Thyroid gland (tissue), 4 donors: ENCODE measurements around the gene LRP1-AS.

ENCODE experiments used
- POLR2A ChIP-seq, 2 donors: fragments of 450-650 bp; IDR thresholded peaks; one replicate each; pipeline ENCODE4 v1.6.1; 2017; ENCODE audit warnings: antibody characterized with exemption in 2 of 2, mild to moderate bottlenecking in 2 of 2, moderate library complexity in 1 of 2
- TF ChIP-seq, protein P1 (sequence below), 6 experiments: fragments of 200-600 bp in 3 of 6; fragments of 450-650 bp in 3 of 6; sonication (generic) in 3 of 6; IDR thresholded peaks; one replicate each; pipeline ENCODE4 v1.5.1; 2016 to 2019; ENCODE audit warnings: antibody characterized with exemption in 6 of 6, mild to moderate bottlenecking in 2 of 6, inconsistent platforms in 1 of 6, moderate library complexity in 1 of 6

DNA sequence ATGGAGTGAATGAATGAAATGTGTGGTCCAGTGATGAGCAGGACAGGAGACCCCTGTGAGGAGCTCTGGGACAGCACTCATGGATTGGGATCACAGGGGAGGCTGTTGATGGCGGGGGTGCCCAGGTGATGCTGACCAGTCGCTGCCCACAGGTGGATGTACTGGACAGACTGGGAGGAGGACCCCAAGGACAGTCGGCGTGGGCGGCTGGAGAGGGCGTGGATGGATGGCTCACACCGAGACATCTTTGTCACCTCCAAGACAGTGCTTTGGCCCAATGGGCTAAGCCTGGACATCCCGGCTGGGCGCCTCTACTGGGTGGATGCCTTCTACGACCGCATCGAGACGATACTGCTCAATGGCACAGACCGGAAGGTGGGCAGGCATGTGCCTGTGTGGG lies 13.3 kb upstream of the LRP1-AS start:
- TF ChIP-seq, protein P1, sequence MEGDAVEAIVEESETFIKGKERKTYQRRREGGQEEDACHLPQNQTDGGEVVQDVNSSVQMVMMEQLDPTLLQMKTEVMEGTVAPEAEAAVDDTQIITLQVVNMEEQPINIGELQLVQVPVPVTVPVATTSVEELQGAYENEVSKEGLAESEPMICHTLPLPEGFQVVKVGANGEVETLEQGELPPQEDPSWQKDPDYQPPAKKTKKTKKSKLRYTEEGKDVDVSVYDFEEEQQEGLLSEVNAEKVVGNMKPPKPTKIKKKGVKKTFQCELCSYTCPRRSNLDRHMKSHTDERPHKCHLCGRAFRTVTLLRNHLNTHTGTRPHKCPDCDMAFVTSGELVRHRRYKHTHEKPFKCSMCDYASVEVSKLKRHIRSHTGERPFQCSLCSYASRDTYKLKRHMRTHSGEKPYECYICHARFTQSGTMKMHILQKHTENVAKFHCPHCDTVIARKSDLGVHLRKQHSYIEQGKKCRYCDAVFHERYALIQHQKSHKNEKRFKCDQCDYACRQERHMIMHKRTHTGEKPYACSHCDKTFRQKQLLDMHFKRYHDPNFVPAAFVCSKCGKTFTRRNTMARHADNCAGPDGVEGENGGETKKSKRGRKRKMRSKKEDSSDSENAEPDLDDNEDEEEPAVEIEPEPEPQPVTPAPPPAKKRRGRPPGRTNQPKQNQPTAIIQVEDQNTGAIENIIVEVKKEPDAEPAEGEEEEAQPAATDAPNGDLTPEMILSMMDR (IDR thresholded peaks at IDR 0.05), result no peak
- TF ChIP-seq POLR2A (IDR thresholded peaks at IDR 0.05), result no peak
